Stimulated activated CD8-positive, alpha-beta memory T cell treated with anti-CD3 and anti-CD28 coated beads, Interleukin-12 subunit alpha, Interleukin-12 subunit beta, amount 100 ng/mL, for 24 hours (primary cell): ENCODE data around the gene ZDHHC14.
"Not testable (repeated sequence)": the region's sequence is repeated elsewhere in the genome, so short reads cannot be mapped to it uniquely, and the experiment has no call there.

Experiments
- DNase-seq: peaks from one replicate; pipeline ENCODE4 v3.0.0-alpha.2; 2020; ENCODE audit errors: extremely low read depth

ZDHHC14 gene

DNA sequence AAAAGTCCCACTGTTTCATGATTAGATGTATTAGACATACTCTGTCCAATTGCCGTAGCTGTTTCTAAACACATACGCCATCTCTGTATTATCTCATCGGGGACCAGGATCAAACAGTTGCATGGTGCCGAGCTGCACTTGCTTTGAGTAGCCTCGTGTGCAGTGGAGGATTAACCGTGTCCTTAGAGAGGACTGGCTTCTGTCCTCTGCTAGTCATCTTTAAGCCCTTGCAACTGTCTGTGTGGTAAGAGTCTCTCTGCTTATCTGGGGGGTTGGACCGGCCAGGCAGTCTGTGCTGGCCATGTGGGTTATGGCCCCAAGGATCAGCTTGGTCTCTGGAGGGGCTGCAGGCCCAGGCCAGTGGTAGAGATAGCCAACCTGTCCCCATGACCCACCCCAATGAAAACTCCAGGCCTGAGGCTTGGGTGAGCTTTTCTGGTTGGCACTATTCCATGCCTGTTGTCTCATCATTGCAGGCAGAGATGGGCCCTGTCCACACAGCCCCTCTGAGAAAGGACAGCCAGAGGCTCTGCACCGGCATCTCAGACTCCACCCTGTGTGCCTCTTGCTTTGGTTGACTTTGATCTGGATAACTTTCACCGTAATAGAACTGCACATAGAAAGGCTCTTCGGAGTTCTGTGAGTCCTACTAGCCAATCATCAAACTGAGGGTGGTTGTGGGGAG lies 304.7 kb downstream of the ZDHHC14 start:
- DNase-seq: no peak

DNA sequence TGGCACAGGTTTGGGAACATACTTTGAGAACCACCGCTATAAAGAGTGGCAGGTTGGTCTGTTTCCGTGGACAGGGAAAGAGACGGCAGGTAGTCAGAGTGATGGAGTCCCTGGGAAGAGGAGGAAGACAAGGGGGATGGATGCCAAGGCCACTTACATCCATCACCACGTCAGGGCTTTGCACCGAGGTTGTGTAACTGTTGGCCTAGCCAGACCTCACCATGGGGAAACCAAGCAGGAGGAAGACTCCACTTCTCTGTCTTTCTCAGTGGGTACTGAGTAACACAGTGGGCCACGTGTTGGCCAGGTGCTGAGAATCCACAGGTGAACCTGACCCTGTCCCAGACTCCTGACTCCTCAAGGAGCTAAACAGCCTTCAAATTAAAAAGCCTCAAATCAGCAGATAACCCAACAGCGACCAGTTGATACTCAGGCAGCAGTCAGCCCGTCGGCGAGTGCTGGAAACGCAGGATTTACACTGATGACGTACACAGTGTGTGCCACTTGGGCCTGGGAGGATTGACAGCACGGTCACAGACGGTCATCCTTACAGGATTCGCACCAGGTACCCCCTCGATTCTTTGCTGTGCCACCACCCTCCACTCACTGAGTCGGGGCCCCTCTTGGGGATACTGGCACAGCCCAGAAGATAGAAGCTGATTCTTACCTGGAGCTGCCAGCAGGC lies 307.4 kb downstream of the ZDHHC14 start:
- DNase-seq: no peak

DNA sequence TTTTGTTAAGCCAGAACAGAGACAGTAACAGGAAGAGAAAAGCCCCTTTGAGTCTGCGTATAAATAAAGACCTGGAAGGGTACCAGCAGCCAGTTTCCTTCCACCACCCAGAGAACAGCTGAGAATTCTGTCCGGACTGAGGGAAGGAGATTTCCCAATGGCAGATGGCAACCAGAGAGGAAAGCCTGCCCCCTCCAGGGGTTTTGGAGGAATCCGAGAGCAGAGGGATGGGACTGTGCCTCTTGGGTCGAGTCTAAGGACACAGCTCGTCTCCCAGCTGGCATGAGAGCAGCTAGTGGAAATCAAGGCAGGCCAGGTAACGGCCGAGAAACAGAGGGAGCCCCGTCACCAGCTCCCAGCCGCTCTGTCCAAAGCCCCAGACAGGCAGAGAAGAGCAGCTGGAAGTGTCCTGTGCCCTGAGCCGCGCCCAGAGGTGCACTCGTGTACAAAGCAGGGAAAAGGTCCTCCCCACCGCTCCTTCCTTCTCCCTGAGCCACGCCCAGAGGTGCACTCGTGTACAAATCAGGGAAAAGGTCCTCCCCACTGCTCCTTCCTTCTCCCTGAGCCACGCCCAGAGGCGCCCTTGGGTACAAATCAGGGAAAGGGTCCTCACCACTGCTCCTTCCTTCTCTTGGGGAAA lies 308.1 kb downstream of the ZDHHC14 start:
- DNase-seq: no peak

DNA sequence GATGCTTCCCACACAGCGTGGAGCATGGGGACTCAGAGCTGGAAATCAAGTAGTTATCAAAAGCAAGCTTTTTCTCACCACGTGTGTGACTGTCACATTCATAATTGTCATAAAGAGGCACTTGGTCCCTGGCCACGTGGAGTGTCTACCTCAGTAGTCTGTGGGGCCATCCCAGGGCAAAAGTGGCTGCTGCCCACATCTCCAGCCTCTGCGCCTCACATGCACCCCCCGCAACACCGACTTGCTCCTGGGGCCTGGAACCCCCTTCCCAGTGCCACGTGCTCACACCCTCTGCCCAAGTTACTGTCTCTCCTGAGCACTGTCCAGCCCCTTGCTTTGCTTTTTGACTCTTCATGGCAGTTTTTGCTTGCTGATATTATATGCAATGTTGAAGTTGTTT lies 308.9 kb downstream of the ZDHHC14 start:
- no peak for DNase-seq

DNA sequence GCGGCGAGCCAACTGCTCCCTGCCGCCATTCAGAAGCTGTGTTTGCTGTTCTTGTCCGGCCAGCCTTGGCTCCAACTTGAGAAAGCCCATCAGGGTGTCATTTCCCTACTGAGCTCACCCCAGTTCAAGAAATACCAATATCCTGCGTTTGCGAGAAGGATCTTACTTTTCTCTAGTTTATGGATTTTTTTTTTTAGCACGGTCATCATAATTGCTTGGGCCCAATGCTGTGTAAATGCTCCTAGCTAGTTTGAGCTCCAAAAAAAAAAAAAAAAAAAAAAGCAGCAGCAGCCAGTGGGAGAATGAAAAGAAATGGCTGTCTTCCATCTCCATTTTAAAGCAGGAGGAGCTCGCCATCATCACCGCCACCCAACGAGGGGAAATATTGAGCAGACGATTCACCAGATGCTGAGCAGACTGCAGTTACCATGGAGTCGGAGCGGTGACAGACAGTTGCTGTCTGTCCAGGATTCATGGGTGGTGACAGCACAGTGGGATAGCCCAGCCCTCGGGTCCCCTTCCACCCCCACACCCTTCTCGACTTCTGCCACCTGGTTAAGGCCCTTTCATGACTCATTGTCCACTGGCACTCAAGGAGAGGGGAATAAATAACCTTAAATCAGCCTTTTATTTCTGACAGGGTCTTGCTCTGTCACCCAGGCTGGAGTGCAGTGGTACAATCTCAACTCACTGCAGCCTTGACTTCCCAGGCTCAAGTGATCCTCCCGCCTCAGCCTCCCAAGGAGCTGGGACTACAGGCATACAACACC lies 309.6 kb downstream of the ZDHHC14 start:
- no peak for DNase-seq

DNA sequence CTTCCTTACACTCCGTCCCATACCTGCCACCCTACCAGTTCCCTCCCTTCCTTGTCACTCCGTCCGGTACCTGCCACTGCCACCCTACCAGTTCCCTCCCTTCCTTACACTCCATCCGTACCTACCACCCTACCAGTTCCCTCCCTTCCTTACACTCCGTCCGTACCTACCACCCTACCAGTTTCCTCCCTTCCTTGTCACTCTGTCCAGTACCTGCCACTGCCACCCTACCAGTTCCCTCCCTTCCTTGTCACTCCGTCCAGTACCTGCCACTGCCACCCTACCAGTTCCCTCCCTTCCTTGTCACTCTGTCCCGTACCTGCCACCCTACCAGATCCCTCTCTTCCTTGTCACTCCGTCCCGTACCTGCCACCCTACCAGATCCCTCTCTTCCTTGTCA lies 310.6 kb downstream of the ZDHHC14 start:
- not testable (repeated sequence) for DNase-seq

DNA sequence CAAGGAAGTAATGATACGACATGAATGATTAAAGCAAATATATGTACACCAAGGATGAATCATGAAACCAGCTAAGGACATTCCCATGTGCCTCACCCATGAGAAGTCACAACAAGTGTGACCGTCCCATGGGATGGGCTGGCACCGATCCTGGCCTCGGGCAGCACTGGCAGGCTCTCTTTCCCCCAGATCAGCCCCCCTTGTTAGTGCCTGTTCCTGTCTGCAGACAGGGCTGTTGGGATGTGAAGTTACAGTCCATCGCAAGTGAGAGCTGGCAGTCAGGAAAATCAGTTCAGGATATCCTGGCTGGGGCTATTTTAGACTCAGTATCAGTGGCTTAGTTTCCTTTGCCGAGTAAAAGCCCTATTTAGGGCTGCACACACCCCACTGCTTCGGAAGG lies 312.9 kb downstream of the ZDHHC14 start:
- DNase-seq: no peak

DNA sequence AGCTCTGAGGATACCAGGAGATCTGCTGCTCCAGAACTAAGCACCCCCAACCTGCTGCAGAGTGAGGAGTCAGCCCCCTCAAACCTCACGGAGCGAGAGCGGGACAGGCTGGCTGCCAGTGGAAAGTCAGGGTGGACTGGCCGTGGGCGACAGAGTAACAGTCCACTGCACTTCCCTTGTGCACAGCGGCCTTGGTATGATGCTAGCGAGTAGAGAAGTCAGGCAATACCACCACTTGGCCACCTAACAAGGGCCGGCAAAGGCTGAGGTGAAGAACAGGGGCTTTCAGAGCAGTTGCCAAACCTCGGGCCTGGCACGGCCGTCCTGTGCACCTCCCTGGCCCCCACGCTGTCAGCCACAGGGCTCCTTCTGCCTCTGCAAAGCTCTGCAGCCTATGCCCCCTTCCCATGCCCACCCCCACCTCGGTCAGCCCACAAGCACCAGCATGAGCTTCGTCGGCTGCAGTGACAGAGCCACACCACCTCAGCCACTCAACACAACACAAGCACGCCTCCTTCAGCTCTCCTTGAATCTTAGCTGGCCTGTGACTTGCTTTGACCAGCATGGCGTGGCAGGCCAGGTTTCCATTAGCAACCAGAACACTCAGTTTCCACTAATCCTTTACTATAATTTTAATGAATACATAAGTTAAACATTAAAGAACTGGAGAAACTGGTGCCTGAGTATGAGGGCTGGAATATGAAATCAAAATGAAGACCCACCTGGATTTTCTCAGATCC lies 314.5 kb downstream of the ZDHHC14 start:
- no peak for DNase-seq

DNA sequence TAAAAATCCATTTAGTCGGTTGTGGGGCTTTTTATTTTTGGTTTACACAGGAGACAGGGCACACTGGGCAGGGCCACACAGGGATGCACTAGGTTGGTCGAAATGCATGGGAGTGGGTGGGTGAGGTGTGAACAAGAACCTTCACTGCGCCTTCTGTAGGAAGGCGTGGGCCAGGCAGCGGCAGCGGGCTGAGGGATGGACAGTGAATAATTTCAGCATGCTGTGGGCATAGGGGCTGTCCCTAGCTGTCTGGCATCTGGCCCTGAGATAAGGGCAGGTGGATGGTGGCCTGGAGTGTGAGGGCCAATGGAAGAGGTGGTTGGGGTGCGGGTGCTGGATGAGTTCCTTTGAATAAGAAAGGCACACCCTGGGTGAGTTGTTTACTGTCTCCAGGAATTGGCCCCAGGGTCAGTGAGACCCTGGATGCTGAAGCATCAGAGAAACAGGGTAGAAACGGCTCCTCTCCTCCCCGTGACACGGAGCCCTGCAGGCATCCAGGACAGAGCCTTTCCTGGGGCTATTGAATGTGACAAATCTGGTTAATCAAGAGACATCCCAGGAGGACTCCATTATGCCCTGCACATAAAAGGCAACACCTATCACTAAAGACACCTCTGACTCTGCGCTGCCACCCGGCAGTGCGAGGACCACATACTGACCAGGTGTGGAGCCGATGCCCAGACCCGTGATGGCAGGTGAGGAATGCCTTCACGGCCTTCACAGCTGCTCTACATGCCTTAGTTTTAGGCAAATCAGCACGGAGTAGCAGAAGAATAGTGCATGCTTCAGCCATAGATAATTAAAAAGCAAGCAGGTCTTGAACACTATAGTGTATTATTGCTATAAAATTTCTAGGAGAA lies 319.0 kb downstream of the ZDHHC14 start:
- no peak for DNase-seq

DNA sequence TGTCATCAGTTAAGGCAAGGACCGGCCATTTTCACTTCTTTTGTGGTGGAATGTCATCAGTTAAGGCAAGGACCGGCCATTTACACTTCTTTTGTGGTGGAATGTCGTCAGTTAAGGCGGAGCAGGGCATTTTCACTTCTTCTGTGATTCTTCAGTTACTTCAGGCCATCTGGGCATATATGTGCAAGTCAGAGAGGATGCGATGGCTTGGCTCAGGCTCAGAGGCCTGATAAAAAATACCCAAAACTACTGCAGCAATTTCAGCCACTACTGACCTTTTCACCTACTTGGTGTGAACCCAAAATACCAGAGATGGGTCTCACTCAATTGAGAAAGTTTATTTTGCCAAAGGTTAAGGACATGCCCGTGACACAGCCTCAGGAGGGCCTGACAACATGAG lies 325.4 kb downstream of the ZDHHC14 start:
- DNase-seq: not testable (repeated sequence)

DNA sequence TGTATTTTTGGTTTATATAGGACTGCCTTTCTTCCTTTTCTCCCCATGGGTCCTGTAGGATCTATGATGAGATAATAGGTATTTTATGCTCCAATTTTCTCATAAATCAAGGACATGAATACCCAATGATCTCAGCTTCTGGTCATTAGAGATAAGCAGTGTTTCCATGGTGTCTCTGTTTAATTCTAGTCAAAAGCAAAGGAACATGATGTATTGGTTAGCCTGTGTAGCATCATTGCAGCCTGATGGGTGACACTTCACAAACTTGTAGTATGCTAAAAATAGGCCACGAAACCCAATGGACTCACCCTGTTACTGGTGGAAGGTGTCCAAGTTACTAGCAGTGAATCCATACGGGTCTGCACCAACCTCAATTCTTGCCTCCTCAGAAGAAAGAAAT lies 325.9 kb downstream of the ZDHHC14 start:
- DNase-seq: no peak

DNA sequence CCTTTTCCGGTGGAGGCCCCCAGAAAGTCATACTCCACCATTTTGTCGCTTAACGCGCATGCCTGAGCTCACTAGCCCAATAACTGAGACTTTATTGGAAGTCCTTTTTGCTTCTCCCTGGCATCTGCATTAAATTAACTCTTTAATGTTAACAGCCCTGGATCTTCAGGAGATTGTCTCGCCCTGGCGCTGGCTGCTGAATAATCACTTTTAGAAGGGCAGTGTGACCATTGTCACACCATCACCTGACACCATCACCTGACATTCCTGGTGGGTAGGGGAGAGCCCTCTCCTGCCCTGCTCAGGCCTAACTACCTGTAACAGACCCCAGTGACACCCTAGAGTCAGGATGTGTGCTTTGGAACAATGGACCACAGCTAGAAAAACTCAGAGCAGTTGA lies 326.6 kb downstream of the ZDHHC14 start:
- DNase-seq: no peak

DNA sequence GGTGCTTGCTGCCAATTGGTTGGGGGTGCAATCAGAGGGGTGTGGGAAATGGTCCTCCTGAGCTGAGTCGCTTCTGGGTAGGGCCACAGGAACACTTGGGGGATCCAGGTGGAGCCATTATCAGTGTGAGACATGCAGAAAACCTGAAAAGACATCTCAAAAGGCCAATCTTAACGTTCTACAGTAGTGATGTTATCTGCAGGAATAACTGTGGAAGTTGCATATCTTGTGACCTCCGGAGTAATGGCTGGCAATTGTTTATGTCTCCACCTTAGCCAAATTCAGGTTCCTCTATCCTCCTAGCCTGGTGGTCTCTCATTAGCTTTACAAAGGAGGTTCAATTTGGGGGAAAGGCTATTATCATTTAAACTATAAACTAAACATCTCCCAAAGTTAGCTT lies 327.2 kb downstream of the ZDHHC14 start:
- DNase-seq: no peak

DNA sequence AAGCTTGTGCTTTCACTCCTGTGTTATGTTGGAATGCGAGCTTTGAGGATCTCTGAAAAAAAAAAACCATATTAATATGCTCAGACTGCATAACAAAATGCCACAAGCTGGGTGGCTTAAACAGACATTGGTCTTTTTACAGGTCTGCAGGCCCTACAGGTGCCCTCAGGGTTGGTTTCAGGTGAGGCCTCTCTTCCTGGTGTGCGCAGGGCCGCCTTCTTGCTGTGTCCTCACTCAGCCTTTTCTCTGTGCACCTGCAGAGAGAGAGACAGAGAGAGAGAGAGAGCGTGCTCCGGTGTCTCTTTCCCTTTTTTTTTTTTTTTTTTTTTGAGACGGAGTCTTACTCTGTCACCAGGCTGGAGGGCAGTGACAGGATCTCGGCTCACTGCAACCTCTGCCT lies 327.9 kb downstream of the ZDHHC14 start:
- no peak for DNase-seq

DNA sequence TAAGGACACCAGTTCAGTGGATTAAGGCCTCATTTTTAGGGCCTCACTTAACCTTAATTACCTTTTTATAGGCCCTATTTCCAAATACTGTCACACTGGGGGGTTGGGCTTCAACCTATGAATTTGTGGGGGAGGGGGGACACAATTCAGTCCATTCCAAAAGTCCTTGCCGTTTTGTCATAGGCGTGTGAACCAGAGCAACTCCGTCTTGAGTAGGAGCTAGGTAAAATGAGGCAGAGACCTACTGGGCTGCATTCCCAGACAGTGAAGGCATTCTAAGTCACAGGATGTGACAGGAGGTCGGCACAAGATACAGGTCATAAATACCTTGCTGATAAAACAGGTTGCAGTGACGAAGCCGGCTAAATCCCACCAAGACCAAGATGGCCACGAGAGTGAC lies 328.6 kb downstream of the ZDHHC14 start:
- DNase-seq: no peak

DNA sequence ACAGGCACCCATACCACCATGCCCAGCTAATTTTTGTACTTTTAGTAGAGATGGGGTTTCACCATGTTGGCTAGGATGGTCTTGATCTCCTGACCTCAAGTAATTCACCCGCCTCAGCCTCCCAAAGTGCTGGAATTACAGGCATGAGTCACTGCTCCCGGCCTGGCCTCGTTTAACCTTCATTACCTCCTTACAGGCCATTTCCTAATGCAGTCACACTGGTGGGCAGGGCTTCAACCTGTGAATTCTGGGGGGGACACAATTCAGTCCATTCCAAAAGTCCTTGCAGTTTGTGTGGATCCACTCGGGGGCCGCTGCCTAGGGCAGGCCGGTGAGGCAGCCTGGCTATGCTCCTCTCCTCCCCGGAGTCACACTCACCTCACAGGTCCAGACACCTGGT lies 329.6 kb downstream of the ZDHHC14 start:
- no peak for DNase-seq

DNA sequence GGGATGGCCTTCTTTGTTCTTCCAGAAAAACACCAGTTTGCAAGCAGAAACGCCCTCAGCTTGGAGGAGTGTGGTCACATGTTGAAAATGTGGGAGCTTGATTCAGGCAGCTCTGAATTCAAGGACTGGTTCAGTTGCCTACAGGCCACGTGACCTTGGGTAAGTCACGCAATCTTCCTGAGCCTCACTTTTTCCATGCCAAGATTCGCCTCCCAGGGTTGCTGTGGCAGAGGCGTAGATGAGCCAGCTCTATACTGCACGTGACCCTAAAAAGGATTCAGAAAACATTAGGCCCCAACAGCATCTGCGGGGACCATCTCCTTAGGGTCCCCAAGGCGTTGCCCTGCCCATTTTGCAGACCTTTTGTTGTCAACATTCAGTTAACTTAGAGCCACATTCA lies 330.1 kb downstream of the ZDHHC14 start:
- DNase-seq: no peak

DNA sequence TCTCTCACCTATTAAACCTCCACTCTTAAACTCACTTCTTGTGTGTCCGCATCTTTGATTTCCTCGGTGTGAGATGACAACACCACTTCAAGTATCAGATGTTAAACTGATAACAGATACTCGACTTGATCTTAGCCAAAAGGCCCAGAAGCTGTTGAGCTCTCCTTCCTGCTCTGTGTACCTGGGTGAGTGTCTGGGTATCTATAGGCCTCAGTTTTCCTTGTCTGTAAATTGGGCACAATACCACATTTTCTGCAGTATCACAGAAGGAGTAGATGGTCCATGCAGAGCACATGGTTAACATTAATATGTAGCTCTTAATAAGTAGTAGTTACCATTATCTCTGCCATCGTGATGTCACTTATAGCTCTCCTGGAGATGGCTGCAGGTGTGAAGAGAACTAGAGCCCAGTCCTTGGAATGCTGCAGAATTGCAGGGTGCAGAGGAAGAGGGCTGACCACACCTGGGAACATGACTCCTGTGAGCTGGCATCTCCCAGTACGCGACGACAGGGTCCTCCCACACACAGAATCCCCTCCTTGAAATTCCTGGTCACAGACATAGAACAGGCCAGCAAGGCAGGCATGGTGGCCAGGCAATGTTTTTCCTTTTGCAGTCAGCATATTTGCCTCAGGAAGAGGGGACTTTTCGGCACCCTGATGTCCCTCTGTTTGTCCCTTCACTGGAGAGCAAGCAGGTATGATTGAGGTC lies 331.8 kb downstream of the ZDHHC14 start:
- no peak for DNase-seq

DNA sequence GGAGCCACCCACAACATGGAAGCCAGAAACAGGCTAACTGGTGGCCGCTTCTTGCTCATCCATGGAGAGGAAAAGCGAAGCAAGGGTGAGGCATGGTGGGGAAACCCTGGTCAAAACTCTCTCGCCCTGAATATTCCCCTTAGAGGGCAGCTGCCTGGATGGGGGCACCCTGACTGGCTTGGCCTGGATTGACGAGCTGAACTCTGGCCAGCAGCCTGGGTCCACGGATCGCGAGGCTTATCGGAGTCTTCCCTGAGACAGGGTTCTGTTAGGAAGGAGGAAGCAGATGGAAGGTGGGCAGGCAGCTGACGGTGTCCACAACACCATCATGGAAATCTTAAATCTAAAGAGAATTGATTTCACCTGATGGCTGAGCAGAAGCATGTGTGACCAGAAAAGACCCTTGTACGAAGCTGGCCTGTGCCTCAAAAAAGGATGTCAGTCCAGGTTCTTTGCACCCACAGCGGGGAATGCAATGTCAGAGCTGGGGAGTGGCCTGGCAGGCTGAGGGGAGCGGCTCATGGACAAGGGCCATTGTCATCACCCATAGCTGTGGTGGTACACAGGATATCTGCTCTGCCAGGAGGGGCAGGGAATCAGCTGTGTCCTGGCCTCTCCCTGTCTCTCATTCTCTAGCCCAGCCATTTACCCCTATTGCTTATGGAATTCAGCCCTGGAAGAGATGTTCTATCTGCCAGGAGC lies 332.6 kb downstream of the ZDHHC14 start:
- DNase-seq: no peak

DNA sequence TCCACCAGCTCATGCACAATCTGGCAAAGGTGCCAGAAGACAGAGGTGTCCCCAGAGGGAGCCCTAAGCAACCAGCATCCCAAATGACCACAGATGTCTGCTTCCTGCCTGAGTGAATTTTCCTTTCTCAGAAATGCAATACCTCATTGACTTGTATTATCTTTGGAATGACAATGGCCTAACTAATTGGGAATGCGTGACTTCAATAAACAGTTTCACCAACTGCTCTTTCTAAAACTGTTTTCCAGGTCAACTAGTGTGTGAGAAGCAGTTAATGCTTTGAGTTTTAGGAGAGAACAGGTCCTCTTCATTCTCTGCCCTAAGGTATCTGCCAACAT lies 333.1 kb downstream of the ZDHHC14 start:
- DNase-seq: no peak
